CD4-positive, CD25-positive, alpha-beta regulatory T cell (primary cell): ENCODE measurements around the gene MAP3K6. TPM values are rescaled to one million over a fixed set of nuclear protein-coding genes. Genes with fewer than 3 reads are reported as not detected.

Experiments
- ATAC-seq, 2 donors: fragments of 150-1000 bp; cut with Tn5 transposase; one replicate each; pipeline ENCODE4 v1.10.0; 2021; ENCODE audit warnings: low read depth in 2 of 2, moderate number of reproducible peaks in 2 of 2, moderate library complexity in 1 of 2
- DNase-seq, 3 donors: peaks; one replicate each; pipeline versions ENCODE4 v3.0.0 to v3.0.0-alpha.2; 2012 to 2022; ENCODE audit warnings: mixed read lengths in 1 of 3
- H3K27ac ChIP-seq: one replicate; pipeline ENCODE4 v1.7.0; 2013; ENCODE audit warnings: mild to moderate bottlenecking, low read length; ENCODE audit not compliant: insufficient read depth, poor library complexity, severe bottlenecking
- H3K27me3 ChIP-seq: one replicate; pipeline ENCODE4 v1.7.0; 2013; ENCODE audit warnings: low read length; ENCODE audit not compliant: control insufficient read depth, insufficient read depth
- H3K36me3 ChIP-seq: one replicate; pipeline ENCODE4 v1.7.0; 2013; ENCODE audit warnings: mild to moderate bottlenecking, low read length, moderate library complexity; ENCODE audit not compliant: control insufficient read depth, insufficient read depth
- H3K4me1 ChIP-seq: 2 replicates; pipeline ENCODE4 v1.7.0; 2013; ENCODE audit warnings: mild to moderate bottlenecking, low read length; ENCODE audit not compliant: insufficient read depth, control insufficient read depth, poor library complexity, severe bottlenecking
- H3K4me3 ChIP-seq: one replicate; pipeline ENCODE4 v1.7.0; 2013; ENCODE audit warnings: low read depth, mild to moderate bottlenecking, low read length, moderate library complexity
- H3K9me3 ChIP-seq, 2 experiments: 1 replicate in 1 of 2; 2 replicates in 1 of 2; pipeline ENCODE4 v1.7.0; 2013; ENCODE audit warnings: low read length in 2 of 2, mild to moderate bottlenecking in 1 of 2, moderate library complexity in 1 of 2; ENCODE audit not compliant: control insufficient read depth in 2 of 2
- H3K27ac Mint-ChIP-seq, 3 donors: one replicate each; pipeline ENCODE4 v1.8.0; 2020 to 2022; ENCODE audit warnings: mild to moderate bottlenecking in 3 of 3, mixed read lengths in 3 of 3, moderate library complexity in 2 of 3
- H3K27me3 Mint-ChIP-seq: one replicate; pipeline ENCODE4 v1.8.0; 2022; ENCODE audit warnings: mild to moderate bottlenecking, mixed read lengths
- H3K36me3 Mint-ChIP-seq: one replicate; pipeline ENCODE4 v1.8.0; 2020; ENCODE audit warnings: mixed read lengths
- H3K4me1 Mint-ChIP-seq, 4 donors: one replicate each; pipeline ENCODE4 v1.8.0; 2020 to 2022; ENCODE audit warnings: mixed read lengths in 4 of 4, mild to moderate bottlenecking in 1 of 4
- H3K4me3 Mint-ChIP-seq, 4 donors: one replicate each; pipeline ENCODE4 v1.8.0; 2020 to 2022; ENCODE audit warnings: mild to moderate bottlenecking in 4 of 4, mixed read lengths in 4 of 4, moderate library complexity in 3 of 4
- H3K9me3 Mint-ChIP-seq, 7 donors: one replicate each; pipeline ENCODE4 v1.8.0; 2020 to 2022; ENCODE audit warnings: mixed read lengths in 7 of 7, mild to moderate bottlenecking in 3 of 7, moderate library complexity in 2 of 7
- polyA plus RNA-seq, 4 donors: library from polyadenylated mRNA; unstranded; fragments of 300-500 nt; fragmentation: Illumina TruSeq; gene quantifications; one replicate each; pipeline ENCODE4 v1.2.3, GENCODE V29; 2021
- total RNA-seq: library from RNA; stranded (reverse); gene quantifications from one replicate; pipeline ENCODE4 v1.2.3, GENCODE V29; 2022

The MAP3K6 gene
- total and polyA plus RNA-seq, 5 donors from 2014 or later, result 3.8 to 8.3 (median 5.6) TPM

DNA sequence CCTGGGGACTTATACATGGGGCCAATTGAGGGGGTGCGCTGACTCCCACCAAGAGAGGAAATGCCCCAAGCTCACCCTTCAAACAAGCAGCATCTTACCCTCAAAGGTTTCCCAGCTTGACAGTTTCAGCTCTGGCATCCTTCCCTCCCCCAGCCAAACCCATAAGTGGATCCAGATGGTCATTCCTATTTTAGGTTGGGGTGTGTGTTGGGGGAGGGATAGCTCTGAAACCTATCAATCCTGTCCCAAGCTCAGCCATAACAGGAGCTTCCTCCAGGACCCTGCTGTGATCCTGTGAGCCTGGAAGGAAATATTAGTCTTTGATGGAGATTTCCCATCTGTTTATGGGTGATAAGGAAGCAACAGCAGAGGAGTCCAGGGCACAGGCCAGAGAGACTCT, 48.2 kb downstream of the MAP3K6 start:
- Histone ChIP-seq H3K27ac (no peak overlapping the region), H3K36me3 (no peaks in the 10 kb centered on the region), H3K4me1 (peaks cover 13% of the 10 kb centered on the region), H3K4me3 (no peak overlapping the region), H3K9me3 (no peaks in the 10 kb centered on the region), H3K27me3 (peaks cover 2% of the 10 kb centered on the region)
- no peaks in the 10 kb centered on the region for H3K9me3 Mint-ChIP-seq
- DNase-seq (no peak), ATAC-seq (no peak)
- H3K4me3 Mint-ChIP-seq, result no peak overlapping the region
- peaks cover under 1% of the 10 kb centered on the region for H3K36me3 Mint-ChIP-seq
- peaks cover 5 to 21% (median 11%) of the 10 kb centered on the region in 4 donors for H3K4me1 Mint-ChIP-seq
- peaks cover 19% of the 10 kb centered on the region for H3K27me3 Mint-ChIP-seq
- peak overlapping the region in 1 of 3 donors; percentile 74 for H3K27ac Mint-ChIP-seq

DNA sequence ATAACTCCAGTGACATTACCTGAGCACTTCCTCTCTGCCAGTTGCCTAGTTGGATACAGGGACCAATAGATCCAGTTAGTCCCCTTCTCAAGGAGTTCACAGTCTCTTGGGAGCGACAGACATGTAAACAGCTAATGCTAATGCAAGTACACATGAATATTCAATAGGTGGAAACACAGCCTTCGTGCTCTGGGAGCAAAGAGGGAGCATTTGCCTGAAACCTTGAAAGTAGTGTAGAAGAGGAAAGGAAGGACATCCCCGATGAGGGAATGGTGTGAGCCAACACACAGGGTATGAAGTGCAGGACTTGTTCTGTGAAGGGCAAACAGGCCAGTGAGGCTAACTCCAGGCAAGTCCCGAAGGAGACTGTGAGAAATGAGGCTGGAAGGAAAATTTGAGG, 48.6 kb downstream of the MAP3K6 start:
- Mint-ChIP-seq H3K4me3 (no peak overlapping the region), H3K36me3 (no peaks in the 10 kb centered on the region), H3K9me3 (no peaks in the 10 kb centered on the region), H3K27ac (peak overlapping the region in 2 of 3 donors; percentile 9 to 74), H3K27me3 (peaks cover 19% of the 10 kb centered on the region), H3K4me1 (peaks cover 5 to 17% (median 10%) of the 10 kb centered on the region in 4 donors)
- Histone ChIP-seq H3K4me3 (no peak overlapping the region), H3K27ac (no peak overlapping the region), H3K27me3 (peaks cover 2% of the 10 kb centered on the region), H3K4me1 (peaks cover 9% of the 10 kb centered on the region), H3K36me3 (no peaks in the 10 kb centered on the region), H3K9me3 (no peaks in the 10 kb centered on the region)
- DNase-seq, result no peak
- no peak for ATAC-seq

DNA sequence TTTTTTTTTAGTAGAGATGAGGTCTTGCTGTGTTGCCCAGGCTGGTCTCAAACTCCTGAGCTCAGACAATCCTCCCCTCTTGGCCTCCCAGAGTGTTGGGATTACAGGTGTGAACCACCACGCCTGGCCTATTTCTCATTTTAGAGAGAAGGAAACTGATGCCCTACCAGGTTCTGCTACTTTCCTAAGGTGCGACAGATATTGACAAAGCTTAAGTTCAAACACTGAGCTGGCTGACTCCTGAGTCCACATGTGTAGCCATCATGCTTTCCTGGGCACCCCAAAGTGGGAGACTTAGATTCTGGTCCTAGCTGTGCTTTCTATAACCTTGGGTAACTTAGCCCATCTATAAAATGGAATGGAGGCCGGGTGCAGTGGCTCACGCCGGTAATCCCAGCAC, 49.9 kb downstream of the MAP3K6 start:
- peaks cover 20% of the 10 kb centered on the region for H3K27me3 Mint-ChIP-seq
- ATAC-seq (no peak), DNase-seq (no peak)
- H3K4me3 ChIP-seq, result no peak overlapping the region
- no peak overlapping the region for H3K27ac ChIP-seq
- H3K4me3 Mint-ChIP-seq, result no peak overlapping the region
- H3K36me3 ChIP-seq, result no peaks in the 10 kb centered on the region
- H3K27me3 ChIP-seq, result peaks cover 2% of the 10 kb centered on the region
- H3K4me1 Mint-ChIP-seq, result peaks cover 3 to 10% (median 6%) of the 10 kb centered on the region in 4 donors
- no peaks in the 10 kb centered on the region for H3K9me3 Mint-ChIP-seq
- H3K27ac Mint-ChIP-seq, result no peak overlapping the region
- no peaks in the 10 kb centered on the region for H3K4me1 ChIP-seq
- H3K36me3 Mint-ChIP-seq, result no peaks in the 10 kb centered on the region
- no peaks in the 10 kb centered on the region for H3K9me3 ChIP-seq

DNA sequence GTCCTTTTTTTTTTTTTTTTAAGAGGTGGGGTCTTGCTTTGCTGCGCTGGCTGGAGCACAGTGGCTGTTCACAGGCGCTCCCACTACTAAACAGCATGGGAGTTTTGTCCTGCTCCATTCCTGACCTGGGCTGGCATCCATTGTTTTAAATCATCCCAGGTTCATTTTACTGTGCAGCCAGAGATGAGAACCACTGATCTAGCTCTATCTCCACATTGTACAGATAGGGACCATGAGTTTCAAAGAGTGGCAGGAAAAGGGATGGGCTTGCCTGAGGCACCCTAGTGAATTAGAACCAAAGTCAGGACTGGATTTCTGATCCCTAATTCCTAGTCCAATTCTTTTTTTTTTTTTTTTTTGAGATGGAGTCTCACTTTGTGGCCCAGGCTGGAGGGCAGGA, 52.0 kb downstream of the MAP3K6 start:
- no peaks in the 10 kb centered on the region for H3K9me3 Mint-ChIP-seq
- peaks cover 12% of the 10 kb centered on the region for H3K27me3 Mint-ChIP-seq
- no peak overlapping the region for H3K4me3 Mint-ChIP-seq

DNA sequence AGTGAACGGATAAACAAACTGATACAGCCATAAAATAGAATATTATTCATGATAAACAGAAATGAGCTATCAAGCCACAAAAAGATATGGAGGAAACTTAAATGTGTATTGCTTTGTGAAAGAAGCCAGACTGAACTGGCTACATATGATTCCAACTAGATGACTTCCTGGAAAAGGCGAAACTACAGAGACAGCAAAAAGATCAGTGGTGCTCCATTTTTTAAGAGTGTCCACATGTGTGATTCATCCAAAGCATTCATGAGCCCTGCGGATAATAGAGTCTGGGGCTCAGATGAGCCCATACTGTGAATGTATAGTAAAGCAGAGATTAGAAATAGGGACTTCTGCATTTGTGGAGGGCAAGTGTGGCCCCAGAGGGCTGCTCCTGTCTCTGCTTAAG, 52.6 kb downstream of the MAP3K6 start:
- peaks cover 0 to 2% (median 0%) of the 10 kb centered on the region in 4 donors for H3K4me1 Mint-ChIP-seq
- Histone ChIP-seq H3K36me3 (no peaks in the 10 kb centered on the region), H3K4me1 (no peaks in the 10 kb centered on the region), H3K27ac (no peak overlapping the region), H3K4me3 (no peak overlapping the region), H3K27me3 (no peaks in the 10 kb centered on the region), H3K9me3 (no peaks in the 10 kb centered on the region)
- DNase-seq, result no peak
- no peak for ATAC-seq
- peaks cover 7% of the 10 kb centered on the region for H3K36me3 Mint-ChIP-seq
- no peaks in the 10 kb centered on the region for H3K9me3 Mint-ChIP-seq
- peaks cover 12% of the 10 kb centered on the region for H3K27me3 Mint-ChIP-seq
- H3K4me3 Mint-ChIP-seq, result no peak overlapping the region
- H3K27ac Mint-ChIP-seq, result peak overlapping the region in 1 of 3 donors; percentile 51

More for the DNA sequence above, 52.0 kb downstream of the MAP3K6 start:
- Histone ChIP-seq H3K36me3 (no peaks in the 10 kb centered on the region), H3K4me1 (no peaks in the 10 kb centered on the region), H3K9me3 (no peaks in the 10 kb centered on the region), H3K27me3 (peaks cover 2% of the 10 kb centered on the region), H3K27ac (no peak overlapping the region), H3K4me3 (no peak overlapping the region)
- DNase-seq, result no peak
- Mint-ChIP-seq H3K4me1 (peaks cover 0 to 2% (median 0%) of the 10 kb centered on the region in 4 donors), H3K27ac (no peak overlapping the region), H3K36me3 (peaks cover 7% of the 10 kb centered on the region)
- no peak for ATAC-seq

DNA sequence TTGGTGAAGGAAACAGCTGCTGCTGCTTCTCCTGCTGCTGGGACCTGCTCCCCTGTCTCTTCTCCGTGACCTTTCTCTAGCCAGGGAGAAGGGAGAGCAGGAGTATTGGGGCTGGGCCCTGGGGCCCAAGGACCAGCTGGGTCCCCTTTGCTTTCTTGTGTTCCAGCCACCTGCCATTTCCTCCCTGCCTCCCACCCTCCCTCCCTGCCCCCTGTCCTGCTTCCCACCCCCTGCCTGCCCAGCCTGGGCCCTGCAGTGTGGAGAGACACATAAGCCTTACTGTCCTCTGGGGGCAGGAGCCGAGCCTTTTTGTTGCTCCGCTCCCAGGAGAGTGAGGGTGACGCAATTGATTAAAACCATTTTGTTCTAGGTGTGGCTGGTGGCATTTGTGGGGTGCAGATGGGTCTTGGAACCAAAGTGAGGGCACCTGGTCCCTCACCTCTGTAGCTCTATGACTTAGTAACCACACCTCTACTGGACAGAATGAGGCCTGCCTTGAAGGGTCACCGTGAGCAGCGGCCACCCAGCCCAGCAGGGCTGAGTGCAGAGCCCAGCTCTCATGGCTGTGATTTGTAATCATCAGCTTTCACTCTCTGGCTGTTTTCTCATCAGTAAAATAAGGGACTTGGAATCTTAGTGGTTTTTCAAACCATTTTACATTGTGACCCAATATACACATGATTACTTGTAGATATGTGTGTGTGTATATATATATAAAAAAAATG, 58.7 kb downstream of the MAP3K6 start:
- Mint-ChIP-seq H3K9me3 (no peaks in the 10 kb centered on the region), H3K4me3 (no peak overlapping the region), H3K36me3 (peaks cover 17% of the 10 kb centered on the region), H3K4me1 (no peaks in the 10 kb centered on the region), H3K27ac (no peak overlapping the region), H3K27me3 (peaks cover 4% of the 10 kb centered on the region)
- no peaks in the 10 kb centered on the region for H3K4me1 ChIP-seq
- no peak for DNase-seq
- H3K9me3 ChIP-seq, result no peaks in the 10 kb centered on the region
- peaks cover 21% of the 10 kb centered on the region for H3K36me3 ChIP-seq
- no peak overlapping the region for H3K4me3 ChIP-seq
- H3K27me3 ChIP-seq, result no peaks in the 10 kb centered on the region
- no peak for ATAC-seq
- H3K27ac ChIP-seq, result no peak overlapping the region

DNA sequence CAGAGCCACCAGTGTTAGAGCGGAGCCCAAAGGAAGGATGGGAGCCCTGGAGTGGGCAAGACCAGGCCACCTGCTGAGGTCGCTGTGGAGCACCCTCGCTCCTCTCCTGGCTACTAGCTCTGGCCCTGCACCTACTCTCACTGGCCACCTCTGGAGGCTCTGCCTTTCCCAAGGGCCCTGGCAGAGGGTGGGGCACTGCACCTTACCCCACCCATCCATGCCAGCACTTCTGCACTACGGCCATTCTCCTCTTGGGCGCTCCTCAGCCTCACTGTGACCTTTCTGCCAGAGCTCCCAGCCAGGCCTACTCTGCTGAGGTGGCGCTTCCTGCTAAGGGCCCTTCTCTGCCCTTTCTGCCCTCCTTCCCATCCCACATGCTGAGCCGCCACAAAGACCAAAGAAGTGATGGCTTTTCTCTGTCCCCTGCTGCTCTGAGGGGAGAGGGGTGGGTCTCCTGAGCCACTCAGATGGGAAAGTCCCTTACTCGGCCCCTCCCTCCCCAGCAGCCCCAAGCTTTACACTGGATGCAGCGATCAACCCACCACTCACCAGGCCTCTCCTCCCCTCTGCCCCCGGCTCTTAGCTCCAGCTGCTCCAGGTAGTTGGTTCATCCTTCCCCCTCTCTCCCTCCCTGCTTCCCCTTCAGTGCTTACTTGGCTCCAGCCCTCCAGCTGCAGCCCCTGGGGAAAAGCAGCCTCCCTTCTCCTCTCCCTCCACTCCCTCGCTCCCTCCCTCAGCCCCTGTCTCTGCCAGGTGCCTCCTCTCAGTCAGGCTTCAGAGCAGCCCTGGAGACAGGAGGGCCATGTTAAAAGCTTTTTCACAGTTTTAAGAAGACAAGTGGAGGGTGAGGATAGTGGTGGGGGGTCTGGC, 59.6 kb downstream of the MAP3K6 start:
- no peak overlapping the region for H3K4me3 ChIP-seq
- no peaks in the 10 kb centered on the region for H3K4me1 ChIP-seq
- peaks cover 25% of the 10 kb centered on the region for H3K36me3 ChIP-seq
- no peak for ATAC-seq
- H3K4me1 Mint-ChIP-seq, result no peaks in the 10 kb centered on the region
- H3K36me3 Mint-ChIP-seq, result peaks cover 19% of the 10 kb centered on the region
- H3K27ac ChIP-seq, result no peak overlapping the region
- H3K27ac Mint-ChIP-seq, result no peak overlapping the region
- no peaks in the 10 kb centered on the region for H3K9me3 ChIP-seq
- no peaks in the 10 kb centered on the region for H3K27me3 Mint-ChIP-seq
- no peak overlapping the region for H3K4me3 Mint-ChIP-seq
- H3K27me3 ChIP-seq, result no peaks in the 10 kb centered on the region
- DNase-seq, result no peak
- no peaks in the 10 kb centered on the region for H3K9me3 Mint-ChIP-seq
